Caco-2 (cell line): Measurements from ENCODE around the gene PRLH. TPM values are rescaled to one million over a fixed set of nuclear protein-coding genes. Genes with fewer than 3 reads are reported as not detected.
A peak's percentile ranks its signal among the peaks of the same experiment; 100 is the strongest.

Source experiments
- BruUV-seq: library from RNA; stranded (reverse); fragments of 400-500 nt; replicated peaks from 2 replicates; lab custom pipeline; 2021; lab: Mats Ljungman, UMichigan
- CTCF ChIA-PET: fragments of 300-600 bp; sonication (Branson Sonifier 250); formaldehyde crosslinking; loops from one replicate; lab custom pipeline; 2022; ENCODE audit warnings: antibody characterized with exemption; lab: Charles Lee
- POLR2A ChIA-PET: fragments of 300-600 bp; sonication (Branson Sonifier 250); formaldehyde crosslinking; loops from one replicate; lab custom pipeline; 2022; ENCODE audit warnings: antibody characterized with exemption; lab: Charles Lee
- DNase-seq, 2 experiments: peaks; one replicate each; pipeline versions ENCODE4 v3.0.0 to v3.0.0-alpha.2; 2020 to 2022
- H3K27me3 ChIP-seq: replicated peaks from 2 replicates; pipeline ENCODE4 v1.6.0; 2011; ENCODE audit warnings: low read length; ENCODE audit not compliant: control insufficient read depth, insufficient read depth
- H3K36me3 ChIP-seq: 2 replicates; pipeline ENCODE4 v1.5.1; 2011; ENCODE audit warnings: low read length; ENCODE audit not compliant: control insufficient read depth, insufficient read depth
- H3K4me1 ChIP-seq: fragments of 250-450 bp; sonication (Bioruptor Pico); 2 replicates; pipeline ENCODE4 v1.5.1; 2020; ENCODE audit warnings: mild to moderate bottlenecking
- H3K4me3 ChIP-seq: 2 replicates; pipeline ENCODE4 v1.5.1; 2011; ENCODE audit warnings: low read depth, mild to moderate bottlenecking, control low read depth, low read length
- H3K9me3 ChIP-seq: fragments of 250-450 bp; sonication (Bioruptor Pico); 2 replicates; pipeline ENCODE4 v1.5.1; 2020; ENCODE audit warnings: mild to moderate bottlenecking, moderate library complexity
- H3K27ac Mint-ChIP-seq: one replicate; pipeline ENCODE4 v1.8.0; 2022; ENCODE audit warnings: mixed read lengths; ENCODE audit not compliant: unreplicated experiment
- H3K27me3 Mint-ChIP-seq: one replicate; pipeline ENCODE4 v1.8.0; 2022; ENCODE audit warnings: mixed read lengths; ENCODE audit not compliant: insufficient read depth, unreplicated experiment
- H3K36me3 Mint-ChIP-seq: one replicate; pipeline ENCODE4 v1.8.0; 2022; ENCODE audit warnings: mild to moderate bottlenecking, mixed read lengths; ENCODE audit not compliant: insufficient read depth, unreplicated experiment
- H3K4me1 Mint-ChIP-seq: one replicate; pipeline ENCODE4 v1.8.0; 2022; ENCODE audit warnings: low read depth, mixed read lengths; ENCODE audit not compliant: unreplicated experiment
- H3K4me3 Mint-ChIP-seq: one replicate; pipeline ENCODE4 v1.8.0; 2022; ENCODE audit warnings: mild to moderate bottlenecking, moderate library complexity, mixed read lengths; ENCODE audit not compliant: unreplicated experiment
- H3K9me3 Mint-ChIP-seq: one replicate; pipeline ENCODE4 v1.8.0; 2022; ENCODE audit warnings: mixed read lengths; ENCODE audit not compliant: unreplicated experiment
- CTCF ChIP-seq, 2 experiments: fragments of 200-600 bp in 1 of 2; IDR thresholded peaks; 1 replicate in 1 of 2; 2 replicates in 1 of 2; pipeline versions ENCODE4 v1.5.1 to v1.8.0; 2011 to 2022; ENCODE audit warnings: antibody characterized with exemption in 1 of 2, control low read depth in 1 of 2, inconsistent platforms in 1 of 2, low read depth in 1 of 2, low read length in 1 of 2, mild to moderate bottlenecking in 1 of 2, moderate library complexity in 1 of 2; ENCODE audit not compliant: insufficient read depth in 1 of 2, severe bottlenecking in 1 of 2, unreplicated experiment in 1 of 2
- intact Hi-C: fragments of 100-400 bp; cut with micrococcal nuclease; formaldehyde crosslinking; loops from one replicate; pipeline ENCODE4 v1.10.0; 2022; ENCODE audit not compliant: unreplicated experiment
- total RNA-seq: library from RNA; stranded (reverse); gene quantifications from 2 replicates; pipeline ENCODE4 v1.2.3, GENCODE V29; 2022

PRLH gene
- total RNA-seq, 1 experiment from 2014 or later = not detected

- no peak for TF ChIP-seq CTCF (IDR thresholded peaks at IDR 0.05; ENCODE audit: insufficient read depth in 1 of 2, low read depth in 1 of 2, low read length in 1 of 2, severe bottlenecking in 1 of 2, unreplicated experiment in 1 of 2)
- intact Hi-C loops = loop anchor here (10.0 kb wide), 1 partner anchor 103 kb away; no protein-coding TSS in a partner anchor
- H3K27ac Mint-ChIP-seq = peak overlapping the region; percentile 95
- peaks cover 38% of the 10 kb centered on the region for H3K36me3 Mint-ChIP-seq
- Histone ChIP-seq H3K9me3 (no peaks in the 10 kb centered on the region), H3K36me3 (no peaks in the 10 kb centered on the region), H3K4me3 (peak overlapping the region; percentile 36), H3K4me1 (peaks cover 37% of the 10 kb centered on the region), H3K27me3 (no peaks in the 10 kb centered on the region)
- CTCF ChIA-PET = interaction anchor here (0.6 to 1.6 kb wide), 4 partner anchors 11 to 111 kb away, joined by 3 to 7 read pairs (median 5); no protein-coding TSS in a partner anchor
- BruUV-seq = TSS peak; percentile 63
- H3K4me1 Mint-ChIP-seq = peaks cover 18% of the 10 kb centered on the region
- no peaks in the 10 kb centered on the region for H3K27me3 Mint-ChIP-seq
- DNase-seq = peak; percentile 83 to 85
- POLR2A ChIA-PET = interaction anchor here (1.0 kb wide), 1 partner anchor 11 kb away, joined by 4 read pairs; no protein-coding TSS in a partner anchor
- peak overlapping the region; percentile 88 for H3K4me3 Mint-ChIP-seq
- H3K9me3 Mint-ChIP-seq = no peaks in the 10 kb centered on the region
Measured at GRCh38 chr2:237591141-237591881, 24.9 kb downstream of the PRLH start.

GRCh38 chr2:237592425-237592980, 26.1 kb downstream of the PRLH start:
- no peak overlapping the region for H3K27ac Mint-ChIP-seq

More at GRCh38 chr2:237592425-237592980, 26.1 kb downstream of the PRLH start:
- Histone ChIP-seq H3K4me1 (peaks cover 42% of the 10 kb centered on the region), H3K9me3 (no peaks in the 10 kb centered on the region), H3K36me3 (no peaks in the 10 kb centered on the region), H3K4me3 (no peak overlapping the region), H3K27me3 (no peaks in the 10 kb centered on the region)
- DNase-seq = no peak
- intact Hi-C loops = loop anchor here (10.0 kb wide), 1 partner anchor 102 kb away; no protein-coding TSS in a partner anchor
- Mint-ChIP-seq H3K4me1 (peaks cover 23% of the 10 kb centered on the region), H3K36me3 (peaks cover 32% of the 10 kb centered on the region), H3K9me3 (no peaks in the 10 kb centered on the region), H3K27me3 (no peaks in the 10 kb centered on the region), H3K4me3 (no peak overlapping the region)
- TF ChIP-seq CTCF (IDR thresholded peaks at IDR 0.05; ENCODE audit: insufficient read depth in 1 of 2, low read depth in 1 of 2, low read length in 1 of 2, severe bottlenecking in 1 of 2, unreplicated experiment in 1 of 2) = no peak
- no TSS peak for BruUV-seq
- CTCF ChIA-PET = no interaction called here
- POLR2A ChIA-PET = interaction anchor here (0.5 kb wide), 1 partner anchor 12 kb away, joined by 7 read pairs; no protein-coding TSS in a partner anchor
